Measurements from ENCODE around the gene GFOD2. TPM values are rescaled to one million over a fixed set of nuclear protein-coding genes. Genes with fewer than 3 reads are reported as not detected.
A peak's percentile ranks its signal among the peaks of the same experiment; 100 is the strongest.

The GFOD2 gene
- total RNA-seq, 1 donor from 2014 or later: 31.7 TPM

- H3K27me3 Mint-ChIP-seq: no peaks in the 10 kb centered on the region
- H3K36me3 Mint-ChIP-seq: no peaks in the 10 kb centered on the region
- no peak for DNase-seq (ENCODE audit: extremely low spot score, unreplicated experiment)
- H3K4me1 Mint-ChIP-seq (ENCODE audit: unreplicated experiment): peaks cover 8% of the 10 kb centered on the region
- H3K4me3 Mint-ChIP-seq: peak overlapping the region; percentile 80
- no peak overlapping the region for H3K27ac Mint-ChIP-seq
- no peak for TF ChIP-seq CTCF (conservative IDR thresholded peaks at IDR 0.05)
- H3K9me3 Mint-ChIP-seq: no peaks in the 10 kb centered on the region
Observed at GRCh38 chr16:67665598-67665997, 53.5 kb downstream of the GFOD2 start.

GRCh38 chr16:67664871-67665270 is 54.2 kb downstream of the GFOD2 start:
- no peak for TF ChIP-seq CTCF (conservative IDR thresholded peaks at IDR 0.05)
- no peak overlapping the region for H3K27ac Mint-ChIP-seq
- peak overlapping the region; percentile 70 for H3K4me3 Mint-ChIP-seq
- H3K27me3 Mint-ChIP-seq: no peaks in the 10 kb centered on the region
- H3K4me1 Mint-ChIP-seq (ENCODE audit: unreplicated experiment): peaks cover 8% of the 10 kb centered on the region
- no peaks in the 10 kb centered on the region for H3K36me3 Mint-ChIP-seq
- no peak for DNase-seq (ENCODE audit: extremely low spot score, unreplicated experiment)
- no peaks in the 10 kb centered on the region for H3K9me3 Mint-ChIP-seq

GRCh38 chr16:67664258-67664657 is 54.9 kb downstream of the GFOD2 start:
- Mint-ChIP-seq H3K4me3 (peak overlapping the region; percentile 68), H3K4me1 (ENCODE audit: unreplicated experiment) (peaks cover 8% of the 10 kb centered on the region), H3K27ac (peak overlapping the region; percentile 67), H3K9me3 (no peaks in the 10 kb centered on the region), H3K36me3 (no peaks in the 10 kb centered on the region), H3K27me3 (no peaks in the 10 kb centered on the region)
- TF ChIP-seq CTCF (conservative IDR thresholded peaks at IDR 0.05): no peak
- DNase-seq (ENCODE audit: extremely low spot score, unreplicated experiment): no peak

- no peaks in the 10 kb centered on the region for H3K36me3 Mint-ChIP-seq
- no peaks in the 10 kb centered on the region for H3K9me3 Mint-ChIP-seq
- H3K4me3 Mint-ChIP-seq: peak overlapping the region; percentile 68
- H3K4me1 Mint-ChIP-seq (ENCODE audit: unreplicated experiment): peaks cover 8% of the 10 kb centered on the region
- peak overlapping the region; percentile 67 for H3K27ac Mint-ChIP-seq
- DNase-seq (ENCODE audit: extremely low spot score, unreplicated experiment): no peak
- no peak for TF ChIP-seq CTCF (conservative IDR thresholded peaks at IDR 0.05)
- no peaks in the 10 kb centered on the region for H3K27me3 Mint-ChIP-seq
Observed at GRCh38 chr16:67663877-67664222, 55.3 kb downstream of the GFOD2 start.

- Mint-ChIP-seq H3K27ac (no peak overlapping the region), H3K4me1 (ENCODE audit: unreplicated experiment) (peaks cover 8% of the 10 kb centered on the region), H3K27me3 (no peaks in the 10 kb centered on the region), H3K36me3 (no peaks in the 10 kb centered on the region), H3K4me3 (peak overlapping the region; percentile 55), H3K9me3 (no peaks in the 10 kb centered on the region)
- peak; percentile 50 for TF ChIP-seq CTCF (conservative IDR thresholded peaks at IDR 0.05)
- no peak for DNase-seq (ENCODE audit: extremely low spot score, unreplicated experiment)
Observed at GRCh38 chr16:67663151-67663876, 55.8 kb downstream of the GFOD2 start.

Data from type B pancreatic cell (in vitro differentiated cells).